Ramos (cell line): ENCODE measurements around the gene CCL13.
"Not testable (repeated sequence)": the region's sequence is repeated elsewhere in the genome, so short reads cannot be mapped to it uniquely, and the experiment has no call there.

Experiments
- in situ Hi-C: fragments of 300-500 bp; cut with MboI; formaldehyde crosslinking; loops from one replicate; pipeline ENCODE4 v1.14.3; 2022; ENCODE audit warnings: low sequenced_read_pairs; ENCODE audit not compliant: unreplicated experiment

CCL13 gene

DNA sequence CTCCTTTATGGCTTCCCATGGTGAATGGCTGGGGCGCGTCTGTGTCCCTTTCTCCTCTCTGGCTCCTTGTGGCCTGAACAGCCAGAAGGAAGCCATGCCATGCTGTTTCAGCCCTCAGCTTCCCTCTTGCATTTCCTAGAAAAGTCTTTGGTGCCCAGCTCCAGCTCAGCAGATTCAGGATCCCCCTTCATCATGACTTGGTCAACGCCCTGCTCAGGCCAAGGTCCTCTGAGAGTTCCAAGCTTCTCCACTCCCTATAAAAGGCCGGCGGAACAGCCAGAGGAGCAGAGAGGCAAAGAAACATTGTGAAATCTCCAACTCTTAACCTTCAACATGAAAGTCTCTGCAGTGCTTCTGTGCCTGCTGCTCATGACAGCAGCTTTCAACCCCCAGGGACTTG lies at the start of gene CCL13:
Gene CCL13, plus strand, starts transcription at position 287 of the 400 bp plus-strand sequence. Its CDS starts 47 bp downstream, at position 334.
- in situ Hi-C loops: no loop called here

DNA sequence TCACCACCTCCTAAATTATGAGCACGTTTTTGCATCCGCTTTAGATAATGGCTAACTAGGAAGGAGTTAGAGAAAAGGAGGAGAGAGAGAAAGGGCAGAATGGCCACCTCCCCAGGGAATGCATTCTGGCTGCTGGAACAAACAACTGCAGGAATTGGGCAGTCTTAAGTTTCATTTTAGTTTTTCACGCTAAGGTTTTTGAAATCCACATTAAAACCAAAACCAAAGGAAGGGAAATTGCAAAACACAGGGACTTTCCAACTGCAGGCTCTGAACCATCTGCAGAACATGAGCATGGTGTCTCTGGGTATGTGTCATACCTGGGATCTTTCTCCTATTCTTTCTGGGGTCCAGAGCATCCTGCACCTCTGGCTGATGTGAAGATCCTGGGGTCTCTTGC lies 49.2 kb upstream of the CCL13 start:
- in situ Hi-C loops: no loop called here

DNA sequence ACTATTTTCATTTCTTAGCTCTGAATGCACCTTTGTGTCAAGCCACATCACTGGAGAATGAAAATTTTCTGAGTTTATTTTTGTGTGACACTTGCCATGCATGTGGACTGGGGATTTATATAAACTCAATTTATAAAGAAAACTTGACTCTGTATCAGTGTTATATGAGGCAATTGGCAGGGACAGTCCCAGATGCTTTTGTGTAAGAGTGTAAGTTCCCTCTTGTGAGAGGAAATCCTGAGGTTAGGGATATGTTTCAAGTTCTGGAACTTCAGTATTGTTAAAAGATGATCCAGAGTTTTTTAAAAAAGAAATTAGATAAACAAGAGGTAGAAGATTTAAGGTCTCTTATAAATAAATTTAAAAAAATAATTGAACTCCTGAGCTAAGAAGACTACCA lies 47.9 kb upstream of the CCL13 start:
- in situ Hi-C loops: no loop called here

DNA sequence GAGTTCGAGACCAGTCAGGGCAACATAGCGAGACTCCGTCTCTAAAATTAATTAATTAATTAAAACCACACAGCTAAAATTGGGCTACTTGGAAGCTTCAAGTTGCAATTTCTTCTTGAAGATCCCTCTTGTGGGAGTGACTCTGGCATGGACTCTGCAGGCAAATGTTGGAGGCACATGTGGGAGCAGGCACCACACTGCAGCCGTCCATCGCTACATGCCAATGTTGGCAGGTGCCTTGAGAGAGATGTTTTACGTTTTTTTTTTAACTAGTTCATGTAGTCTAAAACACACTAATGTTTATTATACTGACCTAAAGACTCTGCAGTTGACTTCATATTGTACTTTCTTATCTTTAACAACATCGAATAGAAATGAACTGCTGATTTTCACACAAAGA lies 45.0 kb upstream of the CCL13 start:
- in situ Hi-C loops: no loop called here

DNA sequence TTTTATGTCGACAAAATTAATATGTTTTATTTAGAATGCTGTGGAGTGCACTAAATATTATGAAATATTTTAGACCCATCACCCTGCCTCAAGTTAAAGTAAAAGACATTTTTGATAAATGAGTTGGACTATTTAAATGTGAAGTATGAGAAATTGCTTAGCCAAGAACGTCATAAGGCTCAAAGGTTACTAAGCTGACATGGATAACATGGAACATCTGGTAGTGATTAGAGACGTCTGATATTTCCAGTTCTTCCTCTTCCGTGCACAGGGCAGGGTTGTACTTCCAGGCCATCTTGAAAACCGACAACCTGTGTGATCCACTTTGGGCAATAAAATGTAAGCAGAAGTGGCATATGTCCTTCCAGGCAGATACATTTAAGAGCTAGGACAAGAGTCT lies 44.2 kb upstream of the CCL13 start:
- in situ Hi-C loops: no loop called here

DNA sequence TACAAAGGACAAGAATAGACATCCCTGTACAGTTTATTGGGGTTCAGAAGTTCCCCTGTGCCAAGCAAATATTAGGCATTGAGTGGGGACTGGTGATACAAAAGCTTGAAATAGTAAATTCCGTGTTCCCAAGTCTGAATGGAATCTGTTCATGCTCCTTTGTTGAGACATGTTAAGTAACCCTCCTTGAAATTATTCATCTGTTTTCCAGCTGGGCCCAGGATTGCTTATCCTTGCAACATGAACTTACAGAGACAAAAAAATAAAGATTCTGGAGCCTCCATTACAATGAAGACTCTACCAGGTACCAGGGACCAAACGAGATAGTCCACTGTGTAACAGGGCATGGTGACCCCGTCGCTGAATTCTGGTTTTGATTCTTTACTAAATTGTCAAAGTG lies 43.1 kb upstream of the CCL13 start:
- in situ Hi-C loops: no loop called here

DNA sequence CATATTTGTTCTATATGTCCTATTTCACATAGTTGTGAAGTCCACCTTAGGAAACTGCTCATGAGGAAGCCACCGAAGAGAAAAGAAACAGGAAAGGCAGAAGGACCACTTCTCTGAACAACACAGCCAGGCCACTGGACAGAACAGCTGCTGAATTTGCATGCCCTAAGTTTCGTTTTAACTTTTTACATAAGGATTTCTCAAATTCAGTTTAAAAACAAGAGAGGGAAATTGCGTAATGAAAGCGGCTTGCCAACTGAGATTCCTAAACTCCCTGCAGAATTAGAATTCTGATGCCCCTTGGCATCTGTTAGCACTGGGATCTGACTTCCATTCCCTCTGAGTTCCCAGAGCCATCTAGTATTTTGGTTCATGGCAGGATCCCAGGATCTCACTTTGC lies 42.0 kb upstream of the CCL13 start:
- in situ Hi-C loops: no loop called here

DNA sequence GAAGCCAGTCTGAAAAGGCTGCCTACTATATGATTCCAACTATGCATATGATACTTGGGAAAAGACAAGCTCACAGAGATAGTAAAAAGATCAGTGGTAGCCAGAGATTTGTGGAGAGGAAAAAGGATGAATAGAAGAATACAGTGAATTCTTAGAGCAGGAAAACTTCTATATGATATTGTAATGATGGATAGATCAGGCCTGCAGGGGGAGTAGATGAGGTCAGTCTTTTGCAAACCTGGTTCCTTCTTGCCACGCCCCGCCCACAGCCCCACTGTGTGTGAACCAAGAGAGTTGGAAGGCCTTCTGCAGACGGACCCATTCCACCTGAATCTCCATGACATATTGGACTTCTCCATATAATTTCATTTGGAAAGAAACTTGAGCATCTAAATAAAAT lies 37.8 kb upstream of the CCL13 start:
- in situ Hi-C loops: no loop called here

DNA sequence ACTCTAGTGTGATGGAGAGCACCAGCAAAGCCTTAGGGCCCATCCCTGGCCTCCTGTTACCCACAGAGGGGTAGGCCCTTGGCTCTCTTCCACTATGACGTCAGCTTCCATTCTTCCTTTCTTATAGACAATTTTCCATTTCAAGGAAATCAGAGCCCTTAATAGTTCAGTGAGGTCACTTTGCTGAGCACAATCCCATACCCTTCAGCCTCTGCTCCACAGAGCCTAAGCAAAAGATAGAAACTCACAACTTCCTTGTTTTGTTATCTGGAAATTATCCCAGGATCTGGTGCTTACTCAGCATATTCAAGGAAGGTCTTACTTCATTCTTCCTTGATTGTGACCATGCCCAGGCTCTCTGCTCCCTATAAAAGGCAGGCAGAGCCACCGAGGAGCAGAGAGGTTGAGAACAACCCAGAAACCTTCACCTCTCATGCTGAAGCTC lies 37.2 kb upstream of the CCL13 start, which contains the start of gene CCL8:
Gene CCL8, plus strand, starts transcription at position 397 of the 445 bp plus-strand sequence. CDS start 67 bp downstream, outside the sequence.
- in situ Hi-C loops: no loop called here

DNA sequence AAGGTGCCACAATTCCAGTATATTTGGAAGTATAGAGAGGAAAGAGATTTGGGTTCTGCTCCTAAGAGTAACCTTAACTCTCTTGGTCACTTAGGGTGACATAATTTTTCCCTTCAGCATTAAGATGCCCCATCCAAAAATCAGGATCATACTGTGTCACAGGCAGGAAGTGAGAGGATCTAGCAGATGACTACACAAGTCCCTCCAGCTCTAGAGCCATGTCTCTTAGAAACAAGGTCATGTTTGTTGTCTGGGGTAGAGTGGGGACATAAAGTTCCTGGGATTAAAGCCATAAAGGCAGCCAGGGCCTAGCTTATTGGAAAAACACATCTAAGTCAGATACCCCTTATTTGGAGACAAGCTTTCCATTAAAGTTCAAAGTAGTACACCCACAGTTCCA lies 34.3 kb upstream of the CCL13 start:
- in situ Hi-C loops: no loop called here

DNA sequence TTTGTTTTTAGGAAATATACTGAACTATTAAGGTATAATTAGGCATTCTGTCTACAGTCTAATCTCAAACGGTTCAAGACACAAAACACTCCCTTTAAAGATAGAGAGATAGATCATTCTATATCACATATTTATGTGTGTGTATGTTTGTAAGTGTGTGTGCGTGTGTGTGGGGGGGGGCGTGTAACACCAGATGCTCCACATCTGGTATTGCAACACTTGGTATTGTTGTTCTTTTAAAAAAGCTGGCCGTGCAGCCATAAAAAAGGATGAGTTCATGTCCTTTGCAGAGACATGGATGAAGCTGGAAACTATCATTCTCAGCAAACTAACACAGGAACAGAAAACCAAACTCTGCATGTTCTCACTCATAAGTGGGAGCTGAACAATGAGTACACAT lies 28.7 kb upstream of the CCL13 start:
- in situ Hi-C loops: not testable (repeated sequence)

DNA sequence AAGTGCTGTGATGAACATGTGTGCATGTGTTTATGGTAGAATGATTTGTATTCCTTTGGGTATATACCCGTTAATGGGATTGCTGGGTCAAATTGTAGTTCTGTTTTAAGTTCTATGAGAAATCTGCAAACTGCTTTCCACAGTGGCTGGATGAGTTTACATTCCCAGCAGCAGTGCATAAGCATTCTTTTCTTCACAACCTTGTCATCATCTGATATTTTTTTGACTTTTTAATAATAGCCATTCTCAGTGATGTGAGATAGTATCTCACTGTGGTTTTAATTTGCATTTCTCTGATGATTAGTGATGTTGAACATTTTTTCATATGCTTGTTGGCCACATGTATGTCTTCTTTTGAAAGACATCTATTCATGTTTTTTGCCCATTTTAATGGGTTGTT lies 18.6 kb upstream of the CCL13 start:
- in situ Hi-C loops: no loop called here

DNA sequence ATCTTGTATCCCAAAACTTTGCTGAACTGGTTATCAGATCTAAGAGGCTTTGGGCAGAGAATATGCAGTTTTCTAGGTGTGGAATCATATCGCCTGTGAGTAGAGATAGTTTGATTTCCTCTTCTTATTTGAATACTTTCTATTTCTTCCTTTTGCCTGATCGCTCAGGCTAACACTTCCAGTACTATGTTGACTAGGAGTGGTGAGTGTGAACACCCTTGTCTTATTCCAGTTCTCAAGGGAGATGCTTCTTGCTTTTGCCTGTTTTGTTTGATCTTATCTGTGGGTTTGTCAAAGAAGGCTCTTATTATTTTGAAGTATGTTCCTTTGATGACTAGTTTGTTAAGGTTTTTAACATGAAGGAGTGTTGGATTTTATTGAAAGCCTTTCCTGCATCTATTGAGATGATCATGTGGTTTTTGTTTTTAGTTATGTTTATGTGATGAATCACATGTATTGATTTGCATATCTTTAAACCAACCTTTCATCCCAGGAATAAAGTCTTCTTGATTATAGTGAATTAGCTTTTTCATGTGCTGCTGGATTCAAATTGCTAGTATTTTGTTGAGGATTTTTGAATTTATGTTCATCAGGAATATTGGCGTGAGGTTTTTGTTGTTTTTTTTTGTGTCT lies 17.0 kb upstream of the CCL13 start:
- in situ Hi-C loops: no loop called here

DNA sequence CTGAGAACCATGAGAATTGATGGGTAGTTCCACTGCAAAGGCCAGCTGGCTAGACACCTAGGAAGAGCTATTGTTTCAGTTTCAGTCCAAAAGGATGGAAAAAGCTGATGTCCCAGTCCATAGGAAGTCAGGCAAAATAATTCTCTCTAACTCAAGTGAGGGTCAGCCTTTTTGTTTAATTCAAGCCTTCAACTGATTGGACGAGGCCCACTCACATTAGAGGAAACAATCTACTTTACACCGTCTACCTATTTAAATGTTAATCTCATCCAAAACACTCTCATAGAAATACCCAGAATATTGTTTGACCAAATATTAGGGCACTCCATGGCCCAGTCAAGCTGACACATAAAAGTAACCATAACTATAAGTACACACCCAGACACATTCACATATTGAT lies 14.4 kb upstream of the CCL13 start:
- in situ Hi-C loops: no loop called here

DNA sequence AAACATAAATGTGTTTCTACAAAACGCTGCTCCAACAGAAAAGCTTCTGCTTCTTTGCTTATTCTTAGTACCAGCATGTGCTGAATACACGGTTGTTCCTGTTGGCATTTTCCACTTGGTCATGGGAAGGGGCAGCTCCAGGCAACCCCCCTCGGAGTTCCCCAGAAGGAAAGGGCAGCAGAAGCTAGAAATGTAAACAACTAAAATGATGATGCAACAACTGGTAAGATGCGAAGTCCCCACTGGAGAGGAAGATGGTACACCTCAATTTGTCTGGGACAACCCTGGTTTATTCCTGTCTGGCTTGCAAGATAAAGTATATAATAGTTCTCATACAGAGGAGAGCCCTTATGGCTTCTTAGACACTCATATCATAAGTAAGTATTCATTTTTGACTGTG lies 9.2 kb upstream of the CCL13 start:
- in situ Hi-C loops: no loop called here

DNA sequence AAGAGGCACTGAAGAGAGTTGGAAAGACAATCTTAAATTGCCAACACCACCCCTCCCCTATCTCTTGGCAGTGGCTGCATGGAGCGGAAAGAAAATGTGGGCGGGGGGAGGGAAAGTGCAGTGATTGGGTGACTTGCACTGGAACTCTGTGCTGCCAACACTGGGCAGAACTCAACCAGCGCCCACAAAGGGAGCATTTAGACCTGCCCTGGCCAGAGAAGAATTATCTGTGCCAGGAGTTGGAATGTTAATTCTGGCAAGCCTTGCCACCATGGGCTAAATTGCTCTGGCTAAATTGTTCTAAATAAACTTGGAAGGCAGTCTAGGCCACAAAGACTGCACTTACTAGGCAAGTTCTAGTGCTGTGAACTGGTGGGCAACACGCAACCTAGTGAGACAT lies 6.5 kb upstream of the CCL13 start:
- in situ Hi-C loops: no loop called here

DNA sequence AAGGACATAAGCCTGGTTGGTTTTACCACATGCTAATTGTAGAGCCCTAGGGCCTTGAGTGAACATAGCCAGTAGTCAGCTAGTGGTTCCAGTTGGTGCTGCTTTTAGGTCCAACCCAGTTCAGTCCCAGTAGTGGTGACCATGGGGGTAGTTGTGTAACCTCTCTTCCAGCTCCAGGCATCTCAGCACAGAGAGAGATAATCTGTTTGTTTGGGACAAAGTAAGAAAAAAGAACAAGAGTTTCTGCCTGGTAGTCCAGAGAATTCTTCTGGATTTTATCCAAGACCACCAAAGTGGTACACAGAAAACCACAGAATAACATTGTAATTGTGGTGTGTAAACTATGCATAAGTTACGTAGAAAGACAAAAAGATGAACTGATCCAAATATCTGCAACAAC lies 5.2 kb upstream of the CCL13 start:
- in situ Hi-C loops: no loop called here

DNA sequence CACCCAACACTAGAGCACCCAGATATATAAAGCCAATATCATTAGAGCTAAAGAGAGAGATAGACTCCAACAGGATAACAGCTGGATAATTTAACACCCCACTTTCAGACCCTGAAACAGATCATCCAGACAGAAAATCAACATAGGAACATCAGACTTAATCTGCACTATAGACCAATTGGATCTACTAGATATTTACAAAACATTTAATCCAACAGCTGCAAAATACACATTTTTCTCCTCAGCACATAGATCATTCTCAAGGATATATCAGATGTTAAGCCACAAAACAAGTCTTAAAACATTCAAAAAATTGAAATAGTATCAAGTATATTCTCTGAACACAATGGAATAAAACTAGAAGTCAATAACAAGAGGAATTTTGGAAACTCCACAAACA lies 4.1 kb upstream of the CCL13 start:
- in situ Hi-C loops: no loop called here

DNA sequence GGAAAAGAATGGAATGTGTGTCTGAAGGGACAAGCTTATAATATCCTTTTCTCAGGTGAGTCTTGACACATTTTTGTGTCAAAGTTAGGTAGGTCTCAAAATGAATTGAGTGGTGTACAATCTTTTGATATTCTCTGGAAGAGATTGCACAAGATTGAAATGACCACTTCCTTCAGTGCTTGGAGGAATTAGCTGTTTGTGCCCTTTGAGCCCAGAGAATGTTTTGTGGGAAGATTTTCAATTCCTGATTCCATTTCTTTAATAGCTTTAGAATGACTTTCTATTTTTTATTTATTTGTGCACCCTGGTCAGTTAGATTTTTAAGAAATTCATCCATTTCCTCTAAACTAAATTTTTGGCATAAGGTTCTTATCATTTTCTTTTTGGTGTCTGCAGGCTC lies 1.6 kb upstream of the CCL13 start:
- in situ Hi-C loops: no loop called here

DNA sequence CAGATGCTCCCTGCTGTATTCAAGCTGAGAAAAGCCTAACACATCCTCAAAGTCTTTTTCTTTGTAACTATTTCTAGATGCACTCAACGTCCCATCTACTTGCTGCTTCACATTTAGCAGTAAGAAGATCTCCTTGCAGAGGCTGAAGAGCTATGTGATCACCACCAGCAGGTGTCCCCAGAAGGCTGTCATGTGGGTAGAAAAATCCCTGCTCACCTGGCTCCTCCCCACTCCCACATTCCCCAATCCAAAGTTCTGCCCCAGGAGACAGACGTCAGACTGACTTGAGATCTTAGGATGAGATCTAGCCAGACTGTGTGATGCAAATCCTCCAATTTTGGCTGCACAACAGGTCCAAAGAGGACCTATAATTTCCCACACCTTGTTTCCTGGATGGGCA lies 1.1 kb downstream of the CCL13 start:
- in situ Hi-C loops: no loop called here

DNA sequence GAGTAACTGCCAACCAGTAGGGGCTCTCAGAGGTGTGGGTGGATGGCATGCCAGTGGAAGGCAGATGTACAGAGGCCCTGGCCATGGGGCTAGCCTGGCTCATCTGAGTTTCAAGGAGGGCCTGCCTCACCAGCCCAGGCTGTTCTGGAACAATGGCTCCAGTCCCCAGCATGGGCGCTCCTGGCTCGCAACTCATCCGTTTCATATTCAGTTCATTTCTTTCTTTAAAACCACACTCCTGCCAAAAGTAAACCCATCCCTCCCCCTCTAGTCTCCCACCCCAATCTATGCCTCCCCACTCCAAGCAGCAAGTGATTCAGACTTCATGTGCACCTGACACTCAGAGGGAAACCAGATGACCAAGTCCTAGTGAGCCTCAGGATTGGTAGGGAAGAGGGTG lies 2.4 kb downstream of the CCL13 start:
- in situ Hi-C loops: no loop called here

DNA sequence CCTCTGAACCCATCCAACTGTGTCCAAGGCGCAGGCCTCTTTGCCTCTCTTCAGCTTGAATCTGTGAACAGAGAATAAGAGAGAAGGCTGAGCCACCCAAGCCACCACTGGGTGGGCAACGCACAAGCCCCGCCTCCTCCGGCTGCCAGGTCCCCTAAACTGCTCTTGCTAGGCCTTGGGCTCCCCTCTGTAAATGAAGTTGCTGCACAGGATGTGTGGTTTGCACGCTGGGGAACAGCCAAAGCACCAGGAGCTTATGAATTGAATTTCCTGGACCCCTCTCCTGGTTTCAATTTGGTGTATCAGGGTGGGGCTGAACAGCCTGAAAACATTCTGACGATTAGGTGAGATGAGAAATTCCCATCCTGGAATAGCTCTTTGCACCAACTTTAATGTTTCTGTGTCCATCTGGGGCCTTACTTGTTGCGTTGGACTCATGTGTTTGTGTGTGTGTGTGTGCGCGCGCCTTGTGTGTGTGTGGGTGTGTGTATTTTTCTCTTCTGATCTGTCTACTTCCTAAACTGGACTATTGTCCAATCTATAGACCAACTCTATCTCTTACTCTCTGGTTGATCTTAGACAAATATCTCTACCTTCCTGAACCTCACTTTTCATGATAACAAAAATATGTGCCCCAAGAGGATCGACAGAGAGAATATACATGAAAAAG lies 4.5 kb downstream of the CCL13 start:
- in situ Hi-C loops: loop anchor here (5.0 kb wide), 1 partner anchor 158 kb away; no protein-coding TSS in a partner anchor
